ENCODE measurements around the gene AKAP13.

Gene AKAP13

DNA sequence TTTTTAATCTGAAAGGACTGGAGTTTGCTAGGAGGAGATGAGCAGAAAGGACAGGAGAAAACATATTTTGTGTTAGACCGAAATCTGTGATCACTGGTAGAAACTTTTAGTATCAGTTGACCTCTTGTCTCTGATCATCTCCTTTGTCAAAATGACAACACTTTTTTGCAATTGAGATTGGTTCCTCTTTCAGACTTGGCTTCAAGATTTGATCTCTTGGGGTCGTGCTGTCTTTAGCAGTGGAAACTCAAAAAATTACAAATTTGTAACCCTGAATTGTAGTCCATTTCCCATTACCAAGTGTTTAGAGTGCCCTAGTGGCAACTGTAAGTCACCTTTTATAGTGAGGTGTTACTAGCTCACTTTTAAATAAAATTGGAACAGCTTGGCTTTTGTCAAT lies 306.9 kb downstream of the AKAP13 start:
- no peak for DNase-seq

DNA sequence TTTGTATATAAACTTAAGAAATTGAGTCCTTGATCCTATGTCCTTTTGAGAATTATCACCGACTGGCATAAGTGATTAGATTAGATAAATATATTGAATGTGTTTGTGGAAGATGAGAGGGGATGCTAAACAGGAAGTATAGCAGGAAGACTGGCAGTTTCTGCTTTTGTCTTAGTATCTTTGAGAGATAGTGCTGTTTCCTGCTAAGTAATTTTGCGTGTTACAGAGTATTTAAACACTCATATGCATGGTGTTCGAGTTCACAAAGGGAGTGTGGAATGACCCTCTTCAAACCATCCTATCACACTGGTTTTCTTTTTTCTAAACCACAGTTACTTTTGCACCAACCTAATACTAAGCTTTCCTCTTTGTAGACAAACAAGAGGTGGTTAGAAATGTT lies 308.3 kb downstream of the AKAP13 start:
- DNase-seq = no peak

DNA sequence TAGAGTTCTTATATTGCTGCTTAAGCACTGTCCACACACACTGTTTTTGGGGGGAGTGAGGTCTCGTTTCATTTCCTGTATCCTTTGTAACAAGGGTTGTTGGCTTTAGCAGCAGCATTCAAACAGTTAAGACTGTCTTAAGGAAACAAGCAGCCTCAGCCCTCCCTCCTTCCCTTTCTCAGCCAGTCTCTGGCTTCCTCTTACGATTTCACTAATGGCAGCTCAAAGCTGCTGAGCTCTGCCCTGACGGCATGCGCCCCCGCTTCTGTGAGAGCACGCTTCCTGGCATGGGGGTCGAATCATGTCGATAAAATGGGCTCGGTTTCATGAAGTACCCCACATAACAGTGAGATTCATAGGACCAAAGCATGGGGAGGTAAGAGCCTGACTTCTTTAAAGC lies 309.3 kb downstream of the AKAP13 start:
- no peak for DNase-seq

DNA sequence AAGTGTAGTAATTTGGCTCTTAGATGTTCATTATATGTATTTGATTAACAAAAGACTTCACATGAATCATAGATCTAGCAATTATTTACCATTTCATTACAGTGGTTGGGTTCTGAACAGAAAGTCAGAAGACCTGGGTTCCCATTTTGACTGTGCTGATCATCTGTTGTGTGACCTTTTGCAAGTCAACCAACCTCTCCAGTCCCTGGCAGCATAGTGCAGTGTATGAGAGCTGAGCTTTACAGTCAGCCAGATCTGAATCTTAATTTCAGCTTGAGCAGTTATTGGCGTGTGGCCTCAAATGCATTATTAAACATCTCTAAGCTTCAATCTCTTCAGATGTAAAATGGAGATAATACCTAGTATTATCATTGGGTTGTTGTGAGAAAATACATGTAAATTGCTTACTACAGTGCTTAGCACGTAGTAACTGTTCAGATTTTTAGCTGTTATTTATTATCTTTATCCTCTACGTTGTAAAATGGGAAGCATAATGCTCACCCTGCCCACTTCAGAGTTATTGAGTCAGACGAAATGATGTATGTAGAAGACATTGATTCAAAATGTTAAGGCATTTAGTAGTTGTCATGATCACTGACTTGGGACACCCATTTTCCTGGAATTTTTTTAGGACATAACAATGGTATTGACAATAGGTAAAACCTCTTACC lies 310.3 kb downstream of the AKAP13 start:
- no peak for DNase-seq

DNA sequence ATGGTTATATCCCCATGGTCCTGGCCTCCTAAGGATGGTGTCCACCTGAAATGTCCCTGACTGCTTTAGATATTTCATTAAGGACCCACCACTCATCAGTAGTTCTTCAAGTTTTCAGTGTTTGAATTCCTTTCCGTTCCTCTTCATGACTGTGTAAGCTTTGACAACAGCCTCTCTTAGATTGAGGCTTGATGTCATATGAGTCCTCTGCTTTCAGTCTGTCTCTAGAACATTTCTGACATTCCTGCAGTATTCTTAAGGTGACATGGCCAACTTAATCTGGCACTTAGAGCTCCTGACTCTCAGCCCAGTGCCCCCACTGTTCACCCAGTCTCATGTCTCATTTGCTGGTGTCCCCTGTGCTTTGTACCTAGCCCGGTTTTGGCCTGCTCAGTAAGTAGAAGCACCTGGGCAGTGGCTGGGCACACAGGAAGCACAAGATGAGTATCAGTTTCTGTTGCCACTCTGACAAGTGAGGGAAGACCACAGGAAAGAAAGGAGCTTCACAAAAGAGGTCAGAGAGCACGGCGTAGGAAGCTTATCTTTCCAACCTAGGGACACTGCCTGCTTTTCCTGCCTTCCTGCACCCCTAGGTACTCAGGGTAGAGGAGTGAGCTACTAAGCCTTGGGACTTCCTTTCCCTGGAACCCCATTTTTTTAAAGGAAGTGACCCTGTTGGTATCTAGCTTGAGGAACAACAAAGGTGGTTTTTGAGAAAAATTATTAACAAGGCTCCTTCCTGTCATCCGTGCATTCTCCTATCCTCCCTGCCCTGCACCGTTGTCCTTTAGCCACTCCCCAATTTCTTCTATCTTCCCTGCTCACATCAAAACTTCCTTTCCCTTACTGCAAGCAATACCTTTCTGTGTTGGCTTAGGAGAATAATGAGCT lies 311.2 kb downstream of the AKAP13 start:
- no peak for DNase-seq

DNA sequence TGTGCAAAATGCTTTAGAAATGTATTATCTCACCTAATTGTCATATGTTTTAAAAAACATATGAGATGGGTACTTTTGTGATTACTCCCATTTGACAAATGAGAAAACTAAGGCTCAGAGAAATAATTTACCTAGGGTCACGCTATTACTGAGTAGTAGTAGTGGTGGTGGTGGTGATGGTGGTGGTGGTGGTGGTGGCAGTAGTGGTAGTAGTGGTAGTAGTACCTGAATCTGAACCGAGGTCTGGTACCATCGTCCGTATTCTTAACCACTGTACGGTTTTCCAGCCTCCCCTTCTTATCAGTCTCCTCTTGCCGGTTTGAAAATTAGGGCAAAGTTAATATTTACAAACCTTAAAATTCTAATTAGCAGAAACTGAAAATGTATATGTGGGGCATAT lies 311.9 kb downstream of the AKAP13 start:
- no peak for DNase-seq

DNA sequence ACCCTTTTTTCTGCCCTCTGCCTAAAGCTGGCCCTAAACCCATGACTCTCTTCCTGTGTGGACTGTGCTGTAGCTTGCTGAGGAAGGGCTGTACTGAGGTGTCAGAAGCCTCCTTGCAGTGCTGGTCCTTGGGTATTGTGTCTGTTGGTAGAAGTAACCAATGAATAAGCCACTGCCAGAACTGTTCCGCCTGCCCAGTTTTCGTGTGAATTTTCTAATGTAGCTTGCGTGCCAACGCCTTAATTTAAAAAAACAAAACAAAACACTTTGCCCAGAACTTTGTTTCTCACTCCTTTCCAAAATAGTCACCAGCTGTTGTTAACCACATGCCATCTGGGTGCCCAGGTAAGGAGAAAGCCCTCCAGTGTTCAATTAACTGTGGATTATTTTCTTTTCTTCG lies 312.5 kb downstream of the AKAP13 start:
- DNase-seq = no peak

DNA sequence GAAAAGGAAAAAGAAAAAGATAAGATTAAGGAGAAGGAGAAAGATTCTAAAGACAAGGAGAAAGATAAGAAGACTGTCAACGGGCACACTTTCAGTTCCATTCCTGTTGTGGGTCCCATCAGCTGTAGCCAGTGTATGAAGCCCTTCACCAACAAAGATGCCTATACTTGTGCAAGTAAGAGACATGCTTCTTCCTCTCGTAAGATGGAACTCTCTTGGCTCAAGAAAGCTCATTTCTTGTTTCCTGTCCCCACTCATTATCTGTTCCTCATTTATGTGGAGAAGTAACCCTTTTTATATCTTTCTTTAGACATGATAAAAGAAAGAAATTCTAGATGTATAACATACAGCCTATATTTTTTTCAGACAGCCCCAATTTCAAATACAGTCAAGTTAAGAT lies 312.9 kb downstream of the AKAP13 start:
- no peak for DNase-seq

DNA sequence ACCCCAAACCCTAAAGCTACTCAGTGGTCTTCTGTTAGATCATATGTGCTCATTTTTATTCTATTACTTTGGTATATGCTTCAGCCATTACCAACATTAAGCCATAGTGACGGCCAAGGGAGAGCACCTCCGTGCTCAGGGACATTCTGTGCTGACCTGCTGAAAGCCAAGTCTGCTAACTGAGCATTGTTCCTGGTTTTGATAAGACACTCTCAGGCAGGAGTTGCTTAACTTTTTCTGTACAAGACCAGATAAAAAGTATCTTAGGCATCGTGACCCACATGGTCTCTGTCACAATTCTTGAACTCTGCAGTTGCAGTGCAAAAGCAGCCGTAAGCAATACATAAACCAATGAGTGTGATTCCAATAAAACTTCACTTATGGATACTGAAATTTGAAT lies 313.7 kb downstream of the AKAP13 start:
- no peak for DNase-seq

DNA sequence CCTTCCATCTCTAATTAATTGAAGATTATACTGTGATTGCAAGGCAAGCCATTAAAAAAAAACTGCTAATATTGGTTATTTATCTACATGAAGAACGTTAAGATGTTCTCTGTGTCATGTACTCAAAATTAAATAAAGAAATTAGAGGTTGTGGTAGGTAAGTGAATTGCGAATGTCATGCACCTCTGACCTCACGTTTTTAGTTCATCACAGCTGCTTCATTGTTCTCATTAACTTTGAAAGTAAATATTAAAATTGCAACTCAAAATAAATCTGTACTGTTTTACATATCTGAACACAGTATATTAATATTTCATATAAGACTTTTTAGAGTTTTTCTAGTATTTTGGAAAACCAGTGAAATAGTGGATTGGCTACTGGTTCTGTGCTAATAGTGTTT lies 320.4 kb downstream of the AKAP13 start:
- no peak for DNase-seq

DNA sequence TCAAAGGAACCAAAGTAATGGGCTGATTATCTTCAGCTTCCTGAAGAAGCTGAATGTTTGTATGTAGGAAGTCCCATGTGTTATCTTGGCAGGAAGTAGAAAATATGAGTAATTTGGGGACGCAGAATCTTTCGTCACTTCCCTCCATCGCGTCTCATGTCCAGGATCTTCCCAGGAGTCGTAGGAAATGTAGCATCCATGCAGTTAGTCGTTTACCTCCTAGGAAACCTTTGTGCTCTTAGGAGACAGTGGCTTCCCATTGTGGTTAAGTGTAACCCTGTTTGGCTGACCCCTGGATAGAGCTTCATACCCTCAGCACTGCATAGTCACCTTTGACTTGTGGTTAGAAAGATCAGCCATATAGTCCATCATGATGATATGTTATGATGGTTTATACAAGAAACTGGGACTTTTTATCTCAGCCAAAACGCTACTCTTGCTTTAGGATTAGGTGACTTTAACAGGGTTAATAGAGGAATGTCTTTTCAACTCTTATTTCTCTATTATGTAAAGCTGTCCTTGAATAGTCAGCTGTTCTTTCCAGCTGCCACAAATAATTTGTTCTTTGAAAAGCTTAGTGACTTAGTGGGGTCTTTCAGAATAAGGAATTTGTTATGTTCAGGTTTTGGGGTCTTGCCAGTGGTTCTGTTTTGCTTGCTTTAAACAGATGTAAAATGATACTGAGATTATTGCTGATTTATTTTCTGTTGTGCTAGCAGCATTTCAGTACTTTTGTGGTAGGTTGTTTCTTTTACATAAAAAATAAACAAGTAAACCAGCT lies 322.1 kb downstream of the AKAP13 start:
- DNase-seq = no peak

DNA sequence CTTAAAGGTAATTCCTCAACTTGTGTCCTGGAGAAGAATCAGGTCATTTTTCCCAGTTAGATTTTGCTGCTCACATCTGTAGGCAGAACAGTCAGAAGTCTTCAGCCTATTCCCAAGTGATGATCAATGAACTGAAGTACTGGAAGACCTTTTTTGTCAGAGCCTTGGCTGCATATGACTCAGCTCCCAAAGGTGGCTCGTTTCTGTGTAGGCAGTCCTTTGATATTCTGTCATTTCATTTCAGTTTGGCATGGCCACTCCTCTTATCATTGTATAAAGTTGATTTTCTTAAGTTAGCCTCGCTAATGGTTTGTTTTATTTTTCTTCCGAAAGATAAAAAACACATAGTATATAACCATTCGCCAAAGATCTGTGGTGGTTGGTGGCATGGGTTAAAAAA lies 323.7 kb downstream of the AKAP13 start:
- no peak for DNase-seq

DNA sequence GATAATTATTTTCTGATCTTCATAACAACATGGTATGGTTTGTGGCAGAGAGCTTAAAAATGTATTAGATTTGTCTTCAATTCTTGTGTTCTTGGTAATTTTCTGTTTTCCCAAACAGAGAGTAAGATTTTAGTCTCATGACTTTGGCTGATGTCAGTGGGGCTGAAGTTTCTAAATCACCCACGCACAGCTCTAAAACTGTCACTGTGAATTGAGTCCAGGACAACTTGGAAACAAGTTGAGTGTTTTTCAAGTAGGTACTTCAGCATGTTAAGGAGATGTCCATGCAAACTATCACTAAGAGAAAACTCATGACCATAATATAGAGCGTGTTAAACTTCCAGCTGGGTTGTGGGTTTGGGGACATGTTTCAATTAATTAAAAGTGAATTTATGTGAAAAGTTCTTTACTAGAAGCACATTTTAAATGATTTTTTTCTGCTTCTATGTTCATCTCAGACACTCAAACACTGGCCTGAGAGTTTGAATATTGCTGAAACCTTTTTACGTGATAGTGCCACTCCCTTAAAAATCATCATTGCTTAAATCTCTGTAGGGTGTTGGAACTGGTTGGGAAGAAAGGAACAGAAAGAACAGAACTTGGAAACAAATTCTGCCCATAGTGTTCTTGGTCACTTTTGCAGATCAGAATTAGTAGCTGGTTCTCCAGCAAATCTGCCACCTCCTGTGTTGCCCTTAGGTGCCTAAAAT lies 324.5 kb downstream of the AKAP13 start:
- no peak for DNase-seq

DNA sequence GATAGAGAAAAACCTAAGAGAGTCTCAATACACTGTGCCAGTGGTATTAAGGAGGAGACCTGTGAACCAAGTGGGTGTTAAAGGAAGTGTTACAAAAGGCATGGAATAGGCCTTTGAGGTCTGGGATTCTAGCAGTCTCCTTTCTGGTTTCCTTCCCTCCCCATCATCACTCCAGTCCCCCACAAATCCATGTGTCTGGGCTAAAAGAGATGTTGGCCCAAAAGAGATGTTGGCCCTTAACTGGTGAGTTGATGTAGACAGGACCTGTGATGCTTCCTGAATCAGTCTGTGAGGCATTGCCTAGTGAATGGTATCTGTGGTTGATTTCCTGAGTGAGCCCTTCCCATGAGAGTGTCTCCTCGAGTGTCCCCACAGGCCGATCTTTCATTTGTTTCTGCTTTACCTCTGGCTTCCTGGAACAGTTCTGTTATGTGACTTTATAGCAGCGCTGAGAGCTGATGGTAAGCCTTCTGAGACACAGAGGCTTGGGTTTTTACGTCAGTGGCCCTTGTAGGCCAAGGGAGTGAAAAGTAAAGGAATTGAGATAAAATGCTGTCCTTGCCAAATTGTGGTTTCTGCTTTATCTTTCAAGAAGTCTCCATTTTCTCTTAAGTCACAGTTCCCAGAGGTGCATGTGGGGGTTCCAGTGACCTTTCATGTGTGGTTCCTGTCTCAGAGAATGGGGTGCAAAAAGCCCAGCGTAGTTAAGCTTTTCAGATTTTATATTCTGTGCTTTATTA lies 326.5 kb downstream of the AKAP13 start:
- DNase-seq = no peak

DNA sequence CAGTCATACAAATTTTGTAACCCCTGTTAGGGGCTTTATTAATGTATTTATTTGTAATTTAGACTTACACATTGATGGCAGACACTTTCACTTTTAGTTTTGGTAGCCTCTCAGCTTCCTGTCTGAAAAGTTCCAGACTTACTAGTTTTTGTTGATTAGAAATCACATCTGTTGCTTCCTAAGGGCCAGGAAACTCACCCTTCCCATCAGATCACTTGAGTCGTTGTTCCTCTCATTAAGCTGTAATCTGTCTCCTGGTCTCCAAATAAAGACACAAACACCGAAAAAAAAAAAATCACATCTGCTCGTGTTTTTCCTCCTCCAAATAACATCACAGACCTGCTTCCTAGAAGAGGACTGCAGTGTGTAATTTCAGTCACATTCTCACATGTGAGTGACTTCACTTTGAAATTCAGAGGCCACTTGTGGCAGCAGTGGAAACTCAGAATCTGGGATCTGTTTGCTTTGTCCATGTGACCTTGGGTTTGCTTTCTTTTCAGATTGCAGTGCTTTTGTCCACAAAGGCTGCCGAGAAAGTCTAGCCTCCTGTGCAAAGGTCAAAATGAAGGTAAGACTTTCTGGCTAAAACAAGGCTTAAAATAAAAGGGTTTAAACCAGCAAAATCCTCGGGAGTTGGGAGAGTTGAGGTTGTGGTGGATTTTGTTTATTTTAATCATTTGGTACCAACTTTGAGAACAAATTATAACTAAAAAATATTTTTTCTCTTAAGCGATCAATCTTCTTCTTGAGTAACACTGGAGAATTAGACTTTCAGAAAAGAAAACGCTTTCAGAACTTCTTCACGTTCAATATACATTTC lies 327.3 kb downstream of the AKAP13 start:
- no peak for DNase-seq

DNA sequence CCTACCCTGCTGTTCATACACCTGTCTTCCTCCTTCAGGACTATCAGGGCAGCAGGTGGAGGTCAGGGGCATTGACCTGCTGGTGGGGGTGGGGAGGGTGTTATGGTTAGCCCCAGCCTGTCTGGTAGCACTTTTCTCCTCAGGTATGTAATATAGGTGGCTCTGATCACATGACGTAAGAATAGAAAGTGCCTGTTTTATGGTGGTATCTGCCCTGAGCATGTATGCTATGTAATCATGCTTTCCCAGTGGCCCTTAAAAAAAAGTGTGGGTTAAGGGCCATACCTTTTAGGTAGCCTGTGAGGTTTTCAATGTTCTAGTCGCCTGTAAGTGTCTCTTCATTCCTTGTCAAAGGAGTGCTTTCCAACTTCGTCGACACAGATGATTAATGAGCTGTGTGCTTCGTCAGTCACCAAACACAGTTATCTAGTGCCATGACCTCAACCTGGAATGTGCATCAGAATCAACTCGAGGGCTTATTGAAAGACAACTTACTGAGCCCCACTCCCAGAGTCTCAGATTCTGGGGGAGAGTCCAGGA lies 328.1 kb downstream of the AKAP13 start:
- DNase-seq = no peak

DNA sequence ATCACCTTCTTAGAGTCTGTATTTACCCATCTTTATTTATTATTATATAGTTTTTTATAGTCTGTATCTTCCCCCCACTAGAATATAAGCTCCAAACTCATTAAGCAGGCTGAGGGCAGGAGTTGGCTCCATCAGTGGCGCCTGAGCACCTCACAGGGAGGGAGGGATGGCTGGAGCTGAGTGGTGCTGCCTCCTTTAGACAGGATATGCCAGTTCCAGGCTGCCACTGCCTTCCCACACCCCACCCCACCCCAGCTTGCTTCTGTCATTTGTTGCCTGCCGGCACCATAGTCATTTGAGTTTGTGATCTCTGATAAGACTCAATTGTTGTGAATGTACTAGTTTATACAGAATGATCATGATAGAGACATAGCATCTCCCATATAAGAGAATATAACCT lies 328.8 kb downstream of the AKAP13 start:
- DNase-seq = no peak

DNA sequence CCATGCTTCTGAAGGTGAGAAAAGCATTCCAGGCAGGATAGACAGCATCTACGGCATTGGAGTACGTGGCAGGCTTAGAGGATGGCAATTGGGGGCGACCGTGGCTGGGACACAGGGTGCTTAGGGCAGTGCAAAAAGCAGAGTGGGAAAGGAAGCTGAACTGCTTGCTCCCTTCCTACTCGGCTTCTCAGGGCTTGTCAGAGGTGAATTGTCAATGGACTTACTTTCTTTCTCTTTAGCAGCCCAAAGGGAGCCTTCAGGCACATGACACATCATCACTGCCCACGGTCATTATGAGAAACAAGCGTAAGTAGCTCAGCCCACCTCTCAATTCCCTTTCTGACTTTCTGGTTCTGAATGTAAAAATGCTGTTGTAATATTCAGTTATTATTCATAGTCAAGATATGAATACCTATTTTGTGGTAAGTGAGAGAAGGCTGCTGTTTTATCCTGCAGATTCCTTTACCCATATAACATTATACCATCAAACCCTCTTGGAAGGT lies 330.0 kb downstream of the AKAP13 start:
- no peak for DNase-seq

DNA sequence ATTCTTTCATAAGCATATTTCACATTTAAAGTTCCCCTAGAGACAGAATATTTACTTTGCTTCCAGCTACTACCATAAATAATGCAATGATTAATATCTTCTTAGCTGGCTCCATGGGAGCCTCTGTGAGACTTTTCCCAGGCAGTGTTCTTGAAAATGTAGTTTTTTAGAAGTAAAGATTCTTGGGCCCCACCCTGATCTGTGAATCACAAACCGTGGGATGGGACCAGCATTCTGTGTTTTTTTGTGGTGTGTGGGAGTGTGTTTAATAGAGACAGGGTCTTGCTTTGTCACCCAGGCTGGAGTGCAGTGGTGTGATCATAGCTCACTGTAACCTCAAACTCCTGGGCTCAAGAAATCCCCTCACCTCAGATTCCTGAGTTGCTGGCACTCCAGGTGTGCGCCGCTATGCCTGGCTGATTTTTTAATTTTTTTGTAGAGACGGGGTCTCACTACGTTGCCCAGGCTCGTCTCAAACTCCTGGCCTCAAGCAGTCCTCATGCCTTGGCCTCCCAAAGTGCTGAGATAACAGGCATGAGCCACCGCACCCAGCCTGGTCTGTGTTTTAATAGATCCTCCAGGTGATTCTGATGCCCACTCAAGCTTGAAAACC lies 331.3 kb downstream of the AKAP13 start:
- no peak for DNase-seq

DNA sequence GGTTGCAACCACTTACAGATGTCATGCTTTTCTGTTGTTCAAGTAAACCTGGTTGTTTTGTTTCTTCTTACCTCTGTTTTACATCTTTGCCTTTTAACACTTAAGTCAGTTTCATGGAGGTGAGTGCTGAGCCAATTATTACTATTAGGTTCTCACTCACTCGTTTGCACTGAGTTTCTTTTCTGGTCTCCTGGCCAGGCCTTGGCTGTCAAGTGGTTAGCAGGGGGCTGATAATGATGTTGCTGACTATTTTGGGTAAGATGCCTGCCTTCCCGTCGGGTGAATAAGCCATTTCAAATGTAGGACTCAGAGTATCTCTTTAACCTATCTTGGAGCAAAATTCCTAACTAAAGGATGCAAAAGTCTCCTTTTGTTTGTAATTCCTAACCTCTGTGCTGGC lies 335.9 kb downstream of the AKAP13 start:
- no peak for DNase-seq

DNA sequence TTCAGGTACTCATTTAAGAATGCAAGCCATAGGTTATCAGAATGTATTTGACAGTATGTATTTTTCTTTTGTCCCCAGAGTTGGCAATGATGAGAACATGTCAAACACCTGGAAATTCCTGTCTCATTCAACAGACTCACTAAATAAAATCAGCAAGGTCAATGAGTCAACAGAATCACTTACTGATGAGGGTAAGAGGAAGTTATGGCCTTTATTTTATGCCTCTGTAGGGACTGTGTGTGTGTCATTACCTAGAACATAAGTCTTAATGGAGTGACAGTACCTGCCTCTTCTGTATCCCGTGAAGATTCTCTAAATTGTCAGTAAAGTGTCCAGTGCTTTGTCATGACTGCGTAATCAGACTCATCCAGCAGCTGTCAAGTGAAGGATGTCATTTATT lies 336.8 kb downstream of the AKAP13 start:
- no peak for DNase-seq

All from NCI-H526 (cell line).